OCI-LY3 (cell line): ENCODE measurements around the gene OR52E4.

Experiments used
- CTCF ChIP-seq: fragments of 200-600, 300-600 bp; sonication (generic); IDR thresholded peaks from 2 replicates; pipeline ENCODE4 v1.5.1; 2014; ENCODE audit warnings: antibody characterized with exemption, low read length, low read depth
- EZH2phosphoT487 ChIP-seq: fragments of 200-600 bp; shearing (Covaris generic); IDR thresholded peaks from 2 replicates; pipeline ENCODE4 v1.6.1; 2018; ENCODE audit warnings: antibody characterized with exemption, mixed run types, low read depth

- no peak for TF ChIP-seq CTCF
- TF ChIP-seq EZH2phosphoT487, result no peak
These were observed 7.2 kb downstream of the OR52E4 start for GRCh38 chr11:5887661-5888060.
